ENCODE data around the gene GATA3. TPM values are rescaled to one million over a fixed set of nuclear protein-coding genes. Genes with fewer than 3 reads are reported as not detected.

Gene GATA3
- total RNA-seq, 1 donor from 2014 or later, result 0.69 TPM

- Mint-ChIP-seq H3K4me1 (ENCODE audit: low read depth, unreplicated experiment) (peaks cover 6% of the 10 kb centered on the region), H3K27me3 (ENCODE audit: unreplicated experiment) (peaks cover 56% of the 10 kb centered on the region), H3K36me3 (ENCODE audit: unreplicated experiment) (no peaks in the 10 kb centered on the region), H3K9me3 (ENCODE audit: unreplicated experiment) (peaks cover 13% of the 10 kb centered on the region), H3K27ac (ENCODE audit: unreplicated experiment) (no peak overlapping the region), H3K4me3 (ENCODE audit: unreplicated experiment) (no peak overlapping the region)
- no peak for TF ChIP-seq CTCF (IDR thresholded peaks at IDR 0.05; ENCODE audit: partially characterized antibody, unreplicated experiment)
- no peak for DNase-seq
Measured at GRCh38 chr10:8037941-8038894, 16.3 kb upstream of the GATA3 start.

GRCh38 chr10:8039321-8039881 lies 15.1 kb upstream of the GATA3 start:
- TF ChIP-seq CTCF (IDR thresholded peaks at IDR 0.05; ENCODE audit: partially characterized antibody, unreplicated experiment), result no peak
- H3K36me3 Mint-ChIP-seq (ENCODE audit: unreplicated experiment), result no peaks in the 10 kb centered on the region
- H3K9me3 Mint-ChIP-seq (ENCODE audit: unreplicated experiment), result peaks cover 15% of the 10 kb centered on the region
- H3K4me3 Mint-ChIP-seq (ENCODE audit: unreplicated experiment), result no peak overlapping the region
- H3K27ac Mint-ChIP-seq (ENCODE audit: unreplicated experiment), result no peak overlapping the region
- peaks cover 8% of the 10 kb centered on the region for H3K4me1 Mint-ChIP-seq (ENCODE audit: low read depth, unreplicated experiment)
- DNase-seq, result no peak
- peaks cover 61% of the 10 kb centered on the region for H3K27me3 Mint-ChIP-seq (ENCODE audit: unreplicated experiment)

- H3K27me3 Mint-ChIP-seq (ENCODE audit: unreplicated experiment), result peaks cover 59% of the 10 kb centered on the region
- H3K4me3 Mint-ChIP-seq (ENCODE audit: unreplicated experiment), result no peak overlapping the region
- H3K9me3 Mint-ChIP-seq (ENCODE audit: unreplicated experiment), result peaks cover 14% of the 10 kb centered on the region
Measured at GRCh38 chr10:8040651-8041050, 13.8 kb upstream of the GATA3 start.

GRCh38 chr10:8041284-8041991 lies 13.1 kb upstream of the GATA3 start:
- Mint-ChIP-seq H3K4me1 (ENCODE audit: low read depth, unreplicated experiment) (peaks cover 9% of the 10 kb centered on the region), H3K9me3 (ENCODE audit: unreplicated experiment) (peaks cover 16% of the 10 kb centered on the region), H3K27me3 (ENCODE audit: unreplicated experiment) (peaks cover 63% of the 10 kb centered on the region), H3K4me3 (ENCODE audit: unreplicated experiment) (no peak overlapping the region), H3K27ac (ENCODE audit: unreplicated experiment) (no peak overlapping the region), H3K36me3 (ENCODE audit: unreplicated experiment) (no peaks in the 10 kb centered on the region)
- TF ChIP-seq CTCF (IDR thresholded peaks at IDR 0.05; ENCODE audit: partially characterized antibody, unreplicated experiment), result no peak
- DNase-seq, result no peak

More at GRCh38 chr10:8040651-8041050, 13.8 kb upstream of the GATA3 start:
- DNase-seq, result no peak
- H3K4me1 Mint-ChIP-seq (ENCODE audit: low read depth, unreplicated experiment), result peaks cover 9% of the 10 kb centered on the region
- no peaks in the 10 kb centered on the region for H3K36me3 Mint-ChIP-seq (ENCODE audit: unreplicated experiment)
- TF ChIP-seq CTCF (IDR thresholded peaks at IDR 0.05; ENCODE audit: partially characterized antibody, unreplicated experiment), result no peak
- no peak overlapping the region for H3K27ac Mint-ChIP-seq (ENCODE audit: unreplicated experiment)
